ENCODE data around the gene ALKBH6.

The ALKBH6 gene

GRCh38 chr19:36030264-36031148 is 16.5 kb upstream of the ALKBH6 start:
- FAIRE-seq, result no peak

GRCh38 chr19:36028313-36029041 is 14.5 kb upstream of the ALKBH6 start:
- no peak for FAIRE-seq

DNA sequence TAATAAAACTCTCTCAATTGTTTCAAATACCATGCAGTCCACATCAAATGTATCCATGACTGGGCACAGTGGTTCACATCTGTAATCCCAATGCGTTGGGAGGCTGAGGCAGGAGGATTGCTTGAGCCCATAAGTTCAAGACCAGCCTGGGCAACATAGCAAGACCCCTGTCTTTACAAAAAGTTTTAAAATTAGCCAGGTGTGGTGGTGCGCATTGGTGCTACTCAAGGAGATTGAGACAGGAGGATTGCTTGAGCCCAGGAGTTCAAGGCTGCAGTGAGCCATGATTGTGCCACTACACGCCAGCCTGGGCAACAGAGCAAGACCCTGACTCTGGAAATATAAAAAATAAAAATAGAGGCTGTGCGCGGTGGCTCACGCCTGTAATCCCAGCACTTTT is 13.7 kb upstream of the ALKBH6 start:
- no peak for FAIRE-seq

GRCh38 chr19:36026091-36026876 is 12.3 kb upstream of the ALKBH6 start:
- no peak for FAIRE-seq

- no peak for FAIRE-seq
Measured at GRCh38 chr19:36025541-36025940, 11.5 kb upstream of the ALKBH6 start.

DNA sequence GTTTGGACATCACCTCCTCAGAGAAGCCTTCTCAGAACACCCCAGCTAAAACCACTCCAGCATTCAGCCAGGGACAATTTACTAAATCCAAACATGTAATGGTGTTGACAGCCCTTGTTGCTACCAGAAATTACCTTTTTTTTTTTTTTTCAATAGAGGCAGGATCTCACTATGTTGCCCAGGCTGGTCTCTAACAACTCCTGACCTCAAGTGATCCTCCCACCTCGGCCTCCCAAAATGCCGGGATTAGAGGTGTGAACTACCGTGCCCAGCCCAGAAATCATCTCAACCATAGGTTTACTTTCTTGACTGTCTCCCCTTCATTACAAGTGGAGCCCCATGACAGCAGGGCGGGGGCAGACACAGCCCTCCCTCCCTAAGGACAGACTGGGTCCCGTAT is 9.4 kb upstream of the ALKBH6 start:
- FAIRE-seq, result no peak

DNA sequence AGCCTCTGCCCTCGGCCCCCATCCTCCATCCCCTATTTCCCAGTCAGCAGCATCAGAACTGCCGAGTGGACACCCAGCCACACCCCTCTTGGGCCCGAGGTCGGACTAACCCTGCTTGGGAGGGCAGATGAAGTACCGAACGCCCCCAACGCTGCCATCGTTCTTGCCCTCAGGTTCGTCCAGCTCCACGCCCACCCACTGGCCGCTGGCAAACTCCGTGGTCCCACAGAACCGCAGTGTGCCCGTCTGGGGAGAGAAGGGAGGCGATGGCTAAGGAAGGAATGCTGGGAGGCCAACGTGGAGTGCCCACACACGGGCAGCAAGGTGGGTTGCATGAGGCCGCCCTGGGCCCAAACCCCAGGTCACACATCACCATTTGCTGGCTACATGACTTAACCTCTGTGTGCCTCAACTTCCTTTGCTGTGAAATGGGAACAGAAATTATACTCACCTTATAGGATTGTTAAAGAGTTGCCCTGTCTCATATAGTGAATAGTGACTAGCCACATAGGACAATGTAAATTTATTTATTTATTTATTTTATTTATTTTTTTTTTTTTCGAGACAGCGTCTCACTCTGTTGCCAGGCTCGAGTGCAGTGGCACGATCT is 5.2 kb upstream of the ALKBH6 start:
- FAIRE-seq, result no peak

DNA sequence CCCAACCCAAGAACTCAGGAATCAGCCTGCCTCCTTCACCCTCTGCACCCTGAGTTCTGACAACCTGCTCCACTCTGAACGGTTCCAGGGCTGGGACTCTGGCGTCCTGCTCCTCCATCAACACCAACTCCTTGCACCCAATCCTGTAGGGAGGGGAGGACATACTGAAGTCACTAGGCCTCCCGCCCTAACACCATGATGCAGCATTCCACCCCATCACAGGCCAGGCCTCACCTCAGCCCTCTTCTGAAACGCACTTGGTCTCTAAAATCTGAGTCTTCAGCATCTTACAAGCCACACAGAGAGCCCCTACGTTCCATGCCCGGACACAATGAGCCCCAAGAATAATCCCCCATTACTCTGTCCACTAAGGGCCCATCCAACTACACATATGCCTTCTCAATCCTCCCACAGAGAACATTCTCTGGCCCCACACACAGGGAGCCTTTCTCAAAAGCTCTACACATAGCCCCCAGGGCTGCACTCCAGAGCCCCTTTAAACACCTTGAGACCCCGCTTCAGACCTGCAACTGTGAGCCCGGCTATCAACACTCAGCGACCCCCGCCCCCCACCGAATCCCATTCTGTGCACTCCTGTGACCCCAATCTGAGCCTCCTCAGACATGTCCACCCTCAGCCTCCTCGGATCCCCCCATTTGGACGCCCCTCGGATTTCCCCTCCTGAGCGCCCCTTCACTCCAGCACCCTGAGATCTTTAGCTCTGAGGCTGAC is 567 bp downstream of the ALKBH6 start:
- no peak for FAIRE-seq

GRCh38 chr19:36010402-36010801 is 3.6 kb downstream of the ALKBH6 start:
- no peak for FAIRE-seq

DNA sequence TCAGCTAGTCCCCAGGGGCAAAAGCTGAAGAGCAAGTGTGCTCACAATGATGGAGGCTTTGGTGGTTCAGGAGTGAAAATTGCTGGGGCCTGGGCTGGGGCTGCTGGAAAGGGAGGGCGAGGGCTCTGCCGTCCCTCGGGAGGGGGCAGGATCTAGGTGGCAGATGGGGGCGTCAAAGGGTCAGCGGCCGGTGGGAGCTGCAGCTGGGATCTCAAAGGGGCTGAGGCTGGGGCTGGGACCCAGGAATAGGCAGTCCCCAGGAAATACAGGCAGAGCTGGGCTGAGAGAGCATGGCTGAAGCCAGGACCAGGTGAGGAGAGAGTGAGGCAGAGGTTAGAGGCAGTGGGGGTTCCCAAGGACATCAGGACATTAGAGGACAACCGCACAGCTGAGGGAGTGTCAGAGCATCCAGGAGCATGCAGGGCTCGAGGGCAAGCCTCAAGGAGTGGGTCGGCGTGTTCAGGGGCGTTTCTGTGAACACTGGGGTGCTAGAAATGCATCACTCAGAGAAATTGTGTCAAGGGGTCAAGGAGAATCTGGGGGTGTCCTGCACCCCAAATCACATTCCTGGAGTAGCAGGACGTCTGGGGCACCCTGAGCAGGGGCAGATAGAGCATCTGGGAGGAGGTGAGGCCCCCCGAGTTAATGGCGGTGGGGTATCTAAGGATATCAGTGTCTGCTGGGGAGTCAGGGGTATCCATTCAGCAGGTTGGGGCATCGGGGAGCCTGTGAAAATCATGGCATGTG is 4.2 kb downstream of the ALKBH6 start:
- FAIRE-seq, result no peak

DNA sequence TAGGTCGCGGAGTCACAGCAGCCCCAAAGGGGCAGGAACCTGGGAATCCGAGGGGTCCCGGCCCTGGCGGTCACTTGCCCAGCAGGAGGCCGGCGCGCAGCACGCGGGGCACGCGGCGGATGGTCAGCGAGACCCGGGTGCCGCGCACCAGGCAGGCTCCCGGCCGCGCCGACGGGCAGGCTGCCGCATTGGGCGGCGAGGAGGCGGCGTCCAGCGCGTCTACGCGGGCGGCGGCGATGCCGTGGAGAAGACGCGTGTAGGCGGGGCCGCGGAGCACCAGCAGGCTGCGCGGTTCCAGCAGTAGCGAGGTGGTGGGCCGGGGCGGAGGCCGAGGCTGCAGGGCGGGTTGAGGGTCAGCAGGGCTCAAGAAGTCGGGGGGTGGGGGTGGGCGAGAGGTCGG is 4.8 kb downstream of the ALKBH6 start:
- FAIRE-seq, result no peak

DNA sequence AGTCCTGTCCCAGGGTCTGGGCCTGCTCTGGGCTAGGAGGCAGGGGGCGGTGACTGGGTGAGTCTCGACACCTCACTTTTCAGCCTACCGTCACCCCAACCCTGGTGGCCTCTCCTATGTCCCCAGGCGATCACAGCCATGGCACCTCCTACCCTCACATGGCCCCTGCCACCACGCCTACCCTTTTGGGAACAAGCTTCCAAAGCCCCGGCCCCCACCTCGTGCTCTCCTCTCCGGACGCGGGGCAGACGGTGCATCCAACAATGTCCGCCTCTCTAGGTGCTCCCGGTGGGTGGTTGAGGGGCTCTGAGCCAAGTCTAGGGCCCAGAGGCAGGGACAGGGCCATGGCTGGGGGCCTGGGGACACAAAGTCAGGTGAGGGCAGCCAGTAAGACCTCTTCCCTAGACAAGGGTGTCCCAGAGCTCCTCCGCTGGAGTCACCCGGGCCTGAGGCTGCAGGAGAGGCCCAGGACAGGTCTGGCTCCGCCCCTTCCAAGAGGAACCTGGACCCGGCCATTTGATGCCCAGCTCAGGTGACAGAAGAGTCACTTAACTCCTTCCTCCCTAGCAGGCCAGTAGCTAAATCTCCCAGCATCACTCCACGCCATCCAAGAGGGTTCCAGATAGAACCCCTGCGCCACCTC is 5.6 kb downstream of the ALKBH6 start, which contains the start of gene SYNE4:
Gene SYNE4, minus strand, starts transcription at position 478 of the 643 bp plus-strand sequence. Its CDS starts 132 bp downstream, at position 346.
- FAIRE-seq, result no peak

DNA sequence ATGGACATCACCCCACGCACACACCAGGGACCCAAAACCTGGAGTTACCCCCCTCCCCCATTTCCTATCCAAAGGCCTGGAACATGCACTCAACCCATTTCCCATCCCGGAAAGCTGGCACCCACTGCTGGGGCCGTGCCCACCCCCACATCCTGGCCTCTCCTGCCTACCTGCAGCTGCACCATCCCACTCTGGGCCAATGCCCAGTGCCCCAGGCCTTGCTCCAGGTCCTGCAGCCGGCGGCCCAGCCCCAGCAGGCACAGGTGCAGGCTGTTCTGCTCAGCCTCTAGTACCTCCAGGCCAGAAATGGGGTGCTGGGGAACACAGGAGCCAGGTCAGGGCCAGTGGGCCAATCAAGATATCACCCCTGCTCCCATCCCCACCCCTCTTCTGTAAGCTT is 7.1 kb downstream of the ALKBH6 start:
- no peak for FAIRE-seq

GRCh38 chr19:36003284-36003683 is 10.7 kb downstream of the ALKBH6 start:
- FAIRE-seq, result no peak

- no peak for FAIRE-seq
Measured at GRCh38 chr19:36001605-36002004, 12.4 kb downstream of the ALKBH6 start.

- FAIRE-seq, result no peak
Measured at GRCh38 chr19:35996777-35997176, 17.2 kb downstream of the ALKBH6 start.

- FAIRE-seq, result peak; percentile 72
Measured at GRCh38 chr19:35995048-35995993, 18.7 kb downstream of the ALKBH6 start, which contains the start of gene SDHAF1. SDHAF1 (plus strand) TSS chr19:35995188; CDS start chr19:35995275, 87 bp downstream.

DNA sequence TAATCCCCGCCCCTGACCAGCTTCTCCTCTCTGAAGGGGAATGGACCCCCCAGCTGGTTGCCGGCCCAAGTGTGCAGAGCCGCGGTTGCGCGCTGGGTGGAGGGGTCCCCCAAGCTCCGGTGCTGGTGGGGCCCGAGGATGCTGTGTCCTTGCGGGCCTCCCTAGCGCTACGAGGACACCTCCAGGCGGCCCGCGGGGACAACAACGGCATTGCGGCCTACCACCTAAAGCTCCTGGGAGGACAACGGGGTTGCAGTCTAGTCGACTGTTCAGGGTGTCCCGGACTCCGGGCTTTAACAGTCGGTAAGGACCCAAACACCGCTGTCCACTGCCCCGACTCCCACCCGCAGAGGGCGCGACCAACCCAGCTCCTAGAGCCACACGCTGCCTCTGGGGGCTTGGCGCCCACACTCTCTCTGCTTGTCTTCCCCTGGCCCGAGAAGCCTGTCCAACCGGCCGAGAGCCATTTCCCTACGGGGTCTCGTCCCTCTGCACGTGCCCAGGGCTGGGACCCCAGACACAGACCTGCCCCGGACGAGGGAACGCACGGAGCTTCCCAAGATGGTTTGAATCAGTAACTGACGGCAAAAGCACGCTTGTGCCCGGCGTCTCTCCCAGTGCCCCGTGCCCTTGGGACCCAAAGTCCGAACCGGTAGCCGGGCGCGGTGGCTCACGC is 20.0 kb downstream of the ALKBH6 start:
- no peak for FAIRE-seq

All from TTC549 (cell line).